ENCODE data around the gene ZNF441. TPM values are rescaled to one million over a fixed set of nuclear protein-coding genes. Genes with fewer than 3 reads are reported as not detected.
A peak's percentile ranks its signal among the peaks of the same experiment; 100 is the strongest.

The ZNF441 gene
- total and polyA plus RNA-seq, 10 of the 15 experiments (the other 5 are each of a cell fraction or from before 2014, with no cell fraction given): 1.0 to 9.4 (median 4.3) TPM

- TF ChIP-seq CBFB (IDR thresholded peaks at IDR 0.05; ENCODE audit: low read depth): peak; percentile 46; the same call in 1 of the 2 replicates
- TF ChIP-seq, protein P1, sequence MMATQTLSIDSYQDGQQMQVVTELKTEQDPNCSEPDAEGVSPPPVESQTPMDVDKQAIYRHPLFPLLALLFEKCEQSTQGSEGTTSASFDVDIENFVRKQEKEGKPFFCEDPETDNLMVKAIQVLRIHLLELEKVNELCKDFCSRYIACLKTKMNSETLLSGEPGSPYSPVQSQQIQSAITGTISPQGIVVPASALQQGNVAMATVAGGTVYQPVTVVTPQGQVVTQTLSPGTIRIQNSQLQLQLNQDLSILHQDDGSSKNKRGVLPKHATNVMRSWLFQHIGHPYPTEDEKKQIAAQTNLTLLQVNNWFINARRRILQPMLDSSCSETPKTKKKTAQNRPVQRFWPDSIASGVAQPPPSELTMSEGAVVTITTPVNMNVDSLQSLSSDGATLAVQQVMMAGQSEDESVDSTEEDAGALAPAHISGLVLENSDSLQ (IDR thresholded peaks at IDR 0.05): peak; percentile 99
- no peak for TF ChIP-seq KAT2A (conservative IDR thresholded peaks at IDR 0.05; ENCODE audit: control insufficient read depth, low read depth, low read length)
- 0 out of 2 replicates have a peak, but pooled peaks have one; percentile 36 for TF ChIP-seq GATAD2B (conservative IDR thresholded peaks at IDR 0.05; ENCODE audit: low read depth)
- TF ChIP-seq FOS (IDR thresholded peaks at IDR 0.05; ENCODE audit: borderline replicate concordance, extremely low read depth, insufficient read length): no peak
- no peak for TF ChIP-seq STAT3 (IDR thresholded peaks at IDR 0.05; ENCODE audit: low read depth, low read length)
- TF ChIP-seq ZNF217 (IDR thresholded peaks at IDR 0.05): no peak
- TF ChIP-seq SUZ12 (IDR thresholded peaks at IDR 0.05; ENCODE audit: unreplicated experiment): no peak
- TF ChIP-seq, protein P2, sequence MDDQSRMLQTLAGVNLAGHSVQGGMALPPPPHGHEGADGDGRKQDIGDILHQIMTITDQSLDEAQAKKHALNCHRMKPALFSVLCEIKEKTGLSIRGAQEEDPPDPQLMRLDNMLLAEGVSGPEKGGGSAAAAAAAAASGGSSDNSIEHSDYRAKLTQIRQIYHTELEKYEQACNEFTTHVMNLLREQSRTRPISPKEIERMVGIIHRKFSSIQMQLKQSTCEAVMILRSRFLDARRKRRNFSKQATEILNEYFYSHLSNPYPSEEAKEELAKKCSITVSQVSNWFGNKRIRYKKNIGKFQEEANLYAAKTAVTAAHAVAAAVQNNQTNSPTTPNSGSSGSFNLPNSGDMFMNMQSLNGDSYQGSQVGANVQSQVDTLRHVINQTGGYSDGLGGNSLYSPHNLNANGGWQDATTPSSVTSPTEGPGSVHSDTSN (IDR thresholded peaks at IDR 0.05; ENCODE audit: insufficient replicate concordance, low read depth, low read length): peak; percentile 97
- TF ChIP-seq EZH2 (IDR thresholded peaks at IDR 0.05; ENCODE audit: borderline replicate concordance, control insufficient read depth, low read depth, low read length): no peak
- TF ChIP-seq, protein P3, sequence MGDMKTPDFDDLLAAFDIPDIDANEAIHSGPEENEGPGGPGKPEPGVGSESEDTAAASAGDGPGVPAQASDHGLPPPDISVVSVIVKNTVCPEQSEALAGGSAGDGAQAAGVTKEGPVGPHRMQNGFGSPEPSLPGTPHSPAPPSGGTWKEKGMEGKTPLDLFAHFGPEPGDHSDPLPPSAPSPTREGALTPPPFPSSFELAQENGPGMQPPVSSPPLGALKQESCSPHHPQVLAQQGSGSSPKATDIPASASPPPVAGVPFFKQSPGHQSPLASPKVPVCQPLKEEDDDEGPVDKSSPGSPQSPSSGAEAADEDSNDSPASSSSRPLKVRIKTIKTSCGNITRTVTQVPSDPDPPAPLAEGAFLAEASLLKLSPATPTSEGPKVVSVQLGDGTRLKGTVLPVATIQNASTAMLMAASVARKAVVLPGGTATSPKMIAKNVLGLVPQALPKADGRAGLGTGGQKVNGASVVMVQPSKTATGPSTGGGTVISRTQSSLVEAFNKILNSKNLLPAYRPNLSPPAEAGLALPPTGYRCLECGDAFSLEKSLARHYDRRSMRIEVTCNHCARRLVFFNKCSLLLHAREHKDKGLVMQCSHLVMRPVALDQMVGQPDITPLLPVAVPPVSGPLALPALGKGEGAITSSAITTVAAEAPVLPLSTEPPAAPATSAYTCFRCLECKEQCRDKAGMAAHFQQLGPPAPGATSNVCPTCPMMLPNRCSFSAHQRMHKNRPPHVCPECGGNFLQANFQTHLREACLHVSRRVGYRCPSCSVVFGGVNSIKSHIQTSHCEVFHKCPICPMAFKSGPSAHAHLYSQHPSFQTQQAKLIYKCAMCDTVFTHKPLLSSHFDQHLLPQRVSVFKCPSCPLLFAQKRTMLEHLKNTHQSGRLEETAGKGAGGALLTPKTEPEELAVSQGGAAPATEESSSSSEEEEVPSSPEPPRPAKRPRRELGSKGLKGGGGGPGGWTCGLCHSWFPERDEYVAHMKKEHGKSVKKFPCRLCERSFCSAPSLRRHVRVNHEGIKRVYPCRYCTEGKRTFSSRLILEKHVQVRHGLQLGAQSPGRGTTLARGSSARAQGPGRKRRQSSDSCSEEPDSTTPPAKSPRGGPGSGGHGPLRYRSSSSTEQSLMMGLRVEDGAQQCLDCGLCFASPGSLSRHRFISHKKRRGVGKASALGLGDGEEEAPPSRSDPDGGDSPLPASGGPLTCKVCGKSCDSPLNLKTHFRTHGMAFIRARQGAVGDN (IDR thresholded peaks at IDR 0.05): no peak
- TF ChIP-seq SRF (IDR thresholded peaks at IDR 0.05; ENCODE audit: low read depth in 2 of 2, low read length in 2 of 2): no peak
- TF ChIP-seq, protein P4, sequence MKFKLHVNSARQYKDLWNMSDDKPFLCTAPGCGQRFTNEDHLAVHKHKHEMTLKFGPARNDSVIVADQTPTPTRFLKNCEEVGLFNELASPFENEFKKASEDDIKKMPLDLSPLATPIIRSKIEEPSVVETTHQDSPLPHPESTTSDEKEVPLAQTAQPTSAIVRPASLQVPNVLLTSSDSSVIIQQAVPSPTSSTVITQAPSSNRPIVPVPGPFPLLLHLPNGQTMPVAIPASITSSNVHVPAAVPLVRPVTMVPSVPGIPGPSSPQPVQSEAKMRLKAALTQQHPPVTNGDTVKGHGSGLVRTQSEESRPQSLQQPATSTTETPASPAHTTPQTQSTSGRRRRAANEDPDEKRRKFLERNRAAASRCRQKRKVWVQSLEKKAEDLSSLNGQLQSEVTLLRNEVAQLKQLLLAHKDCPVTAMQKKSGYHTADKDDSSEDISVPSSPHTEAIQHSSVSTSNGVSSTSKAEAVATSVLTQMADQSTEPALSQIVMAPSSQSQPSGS (IDR thresholded peaks at IDR 0.05; ENCODE audit: low read length): no peak
- TF ChIP-seq BCLAF1 (IDR thresholded peaks at IDR 0.05): no peak
- TF ChIP-seq JUNB (IDR thresholded peaks at IDR 0.05): no peak
- TF ChIP-seq ETV6 (conservative IDR thresholded peaks at IDR 0.05 in 1 of 2, IDR thresholded peaks at IDR 0.05 in 1 of 2; ENCODE audit: borderline replicate concordance in 1 of 2, low read depth in 1 of 2): no peak
- no peak for TF ChIP-seq SMAD1 (IDR thresholded peaks at IDR 0.05; ENCODE audit: low read depth, partially characterized antibody)
- TF ChIP-seq RBBP5 (conservative IDR thresholded peaks at IDR 0.05): no peak
- TF ChIP-seq NFYB (IDR thresholded peaks at IDR 0.05; ENCODE audit: insufficient read depth, low read depth, low read length): peak; percentile 97
These were observed 47.4 kb downstream of the ZNF441 start, which contains the start of gene ZNF440 (continued) for GRCh38 chr19:11814029-11814699.
